B cell (primary cell): ENCODE data around the gene PLCXD3. TPM values are rescaled to one million over a fixed set of nuclear protein-coding genes. Genes with fewer than 3 reads are reported as not detected.

Experiments used
- ATAC-seq: fragments of 200-7000 bp; cut with Tn5 transposase; one replicate; pipeline ENCODE4 v1.10.0; 2021; ENCODE audit warnings: low read depth, mild to moderate bottlenecking, moderate number of reproducible peaks, moderate library complexity
- CTCF ChIA-PET: fragments of 350-600 bp; sonication (Branson Sonifier 250); formaldehyde crosslinking; loops from one replicate; lab custom pipeline; 2021; ENCODE audit warnings: antibody characterized with exemption, inconsistent platforms; lab: Charles Lee
- POLR2A ChIA-PET: fragments of 350-600 bp; sonication (Branson Sonifier 250); formaldehyde crosslinking; loops from one replicate; lab custom pipeline; 2021; ENCODE audit warnings: antibody characterized with exemption; lab: Charles Lee
- DNase-seq: peaks from one replicate; pipeline ENCODE4 v3.0.0; 2013
- H2AFZ ChIP-seq: 2 replicates; pipeline ENCODE4 v1.6.1; 2012; ENCODE audit warnings: mild to moderate bottlenecking, low read depth, low read length; ENCODE audit not compliant: insufficient read depth, poor library complexity, severe bottlenecking
- H3K27ac ChIP-seq, 2 donors: 1 replicate in 1 of 2; 2 replicates in 1 of 2; pipeline ENCODE4 v1.5.1; 2012 to 2013; ENCODE audit warnings: low read length in 2 of 2, mild to moderate bottlenecking in 2 of 2, moderate library complexity in 1 of 2
- H3K27me3 ChIP-seq, 4 experiments: fragments of 200-600 bp in 1 of 4; sonication (generic) in 1 of 4; replicated peaks in 1 of 4; 1 replicate in 2 of 4; 2 replicates in 2 of 4; pipeline versions ENCODE4 v1.6.1 to v1.7.0; 2013 to 2016; ENCODE audit warnings: low read length in 3 of 4, mild to moderate bottlenecking in 2 of 4, mixed read lengths in 1 of 4, moderate library complexity in 1 of 4; ENCODE audit not compliant: insufficient read depth in 4 of 4, control insufficient read depth in 3 of 4; ENCODE audit errors: control extremely low read depth in 1 of 4
- H3K36me3 ChIP-seq, 2 experiments: replicated peaks in 1 of 2; 1 replicate in 1 of 2; 2 replicates in 1 of 2; pipeline versions ENCODE4 v1.6.1 to v1.7.1; 2013; ENCODE audit warnings: low read length in 1 of 2; ENCODE audit not compliant: insufficient read depth in 2 of 2, control insufficient read depth in 1 of 2; ENCODE audit errors: control extremely low read depth in 1 of 2, extremely low read depth in 1 of 2
- H3K4me1 ChIP-seq, 2 donors: fragments of 200-600 bp in 1 of 2; sonication (generic) in 1 of 2; 1 replicate in 1 of 2; 2 replicates in 1 of 2; pipeline versions ENCODE4 v1.5.1 to v1.6.1; 2013 to 2017; ENCODE audit warnings: low read length in 2 of 2; ENCODE audit not compliant: control insufficient read depth in 2 of 2, insufficient read depth in 2 of 2
- H3K4me2 ChIP-seq: replicated peaks from 2 replicates; pipeline ENCODE3; 2012; ENCODE audit warnings: mild to moderate bottlenecking, low read depth, low read length; ENCODE audit not compliant: poor library complexity, severe bottlenecking
- H3K4me3 ChIP-seq, 5 experiments: fragments of 200-600 bp in 1 of 5; sonication (generic) in 1 of 5; 1 replicate in 3 of 5; 2 replicates in 2 of 5; pipeline versions ENCODE4 v1.5.1 to v1.7.0; 2011 to 2016; ENCODE audit warnings: low read length in 4 of 5, mild to moderate bottlenecking in 4 of 5, low read depth in 2 of 5, control low read depth in 1 of 5, moderate library complexity in 1 of 5; ENCODE audit not compliant: insufficient read depth in 1 of 5; ENCODE audit errors: control extremely low read depth in 1 of 5, extremely low read depth in 1 of 5
- H3K79me2 ChIP-seq: fragments of 200-600 bp; sonication (generic); one replicate; pipeline ENCODE4 v1.6.0; 2016; ENCODE audit warnings: low read length; ENCODE audit not compliant: control insufficient read depth, insufficient read depth
- H3K9ac ChIP-seq: fragments of 200-600 bp; sonication (generic); 2 replicates; pipeline ENCODE4 v1.6.1; 2017; ENCODE audit warnings: mild to moderate bottlenecking, low read length, moderate library complexity
- H3K9me3 ChIP-seq, 3 donors: one replicate each; pipeline versions ENCODE4 v1.6.1 to v1.7.1; 2013; ENCODE audit warnings: low read length in 2 of 3; ENCODE audit not compliant: control insufficient read depth in 2 of 3, insufficient read depth in 1 of 3; ENCODE audit errors: control extremely low read depth in 1 of 3
- H4K20me1 ChIP-seq: 2 replicates; pipeline ENCODE4 v1.6.0; 2012; ENCODE audit warnings: mild to moderate bottlenecking, low read length; ENCODE audit not compliant: insufficient read depth, control insufficient read depth, poor library complexity, severe bottlenecking
- H3K27ac Mint-ChIP-seq: one replicate; pipeline ENCODE4 v1.8.0; 2021; ENCODE audit warnings: mixed read lengths
- H3K27me3 Mint-ChIP-seq: one replicate; pipeline ENCODE4 v1.8.0; 2021; ENCODE audit warnings: mixed read lengths
- H3K4me1 Mint-ChIP-seq: one replicate; pipeline ENCODE4 v1.8.0; 2021; ENCODE audit warnings: mixed read lengths
- H3K4me3 Mint-ChIP-seq: one replicate; pipeline ENCODE4 v1.8.0; 2021; ENCODE audit warnings: mixed read lengths
- H3K9me3 Mint-ChIP-seq: one replicate; pipeline ENCODE4 v1.8.0; 2022; ENCODE audit warnings: mixed read lengths; ENCODE audit not compliant: insufficient read depth
- EZH2 ChIP-seq: IDR thresholded peaks from 2 replicates; pipeline ENCODE4 v1.6.1; 2012; ENCODE audit warnings: borderline replicate concordance, low read depth, mild to moderate bottlenecking, moderate library complexity, low read length; ENCODE audit not compliant: insufficient read depth, poor library complexity, severe bottlenecking
- WGBS: methylation state at CpG from one replicate; pipeline ENCODE4 v1.1.5; 2013; ENCODE audit warnings: missing lambda C conversion rate; ENCODE audit not compliant: insufficient coverage; 5-methylcytosine and 5-hydroxymethylcytosine counted together
- intact Hi-C: fragments of 100-400 bp; cut with micrococcal nuclease; formaldehyde crosslinking; loops from one replicate; pipeline ENCODE4 v1.10.0; 2022
- polyA plus RNA-seq: library from polyadenylated mRNA; depleted of rRNA; stranded (reverse); fragments of >200 nt; gene quantifications from 2 replicates; pipeline ENCODE4 v1.2.3, GENCODE V29; 2012
- total RNA-seq, 2 donors: library from RNA; stranded (reverse); fragments of 120-200 nt in 1 of 2; gene quantifications; 1 replicate in 1 of 2; 2 replicates in 1 of 2; pipeline versions ENCODE4 v1.2.3 to v1.2.4, GENCODE V29; 2013 to 2022
- TF ChIP-seq, protein P1 (sequence below): fragments of 200-600 bp; IDR thresholded peaks from one replicate; pipeline ENCODE4 v1.8.0; 2022; ENCODE audit warnings: antibody characterized with exemption, mild to moderate bottlenecking

The PLCXD3 gene
- total and polyA plus RNA-seq, 2 donors (not counting 1 experiment from before 2014, with no cell fraction given): not detected

DNA sequence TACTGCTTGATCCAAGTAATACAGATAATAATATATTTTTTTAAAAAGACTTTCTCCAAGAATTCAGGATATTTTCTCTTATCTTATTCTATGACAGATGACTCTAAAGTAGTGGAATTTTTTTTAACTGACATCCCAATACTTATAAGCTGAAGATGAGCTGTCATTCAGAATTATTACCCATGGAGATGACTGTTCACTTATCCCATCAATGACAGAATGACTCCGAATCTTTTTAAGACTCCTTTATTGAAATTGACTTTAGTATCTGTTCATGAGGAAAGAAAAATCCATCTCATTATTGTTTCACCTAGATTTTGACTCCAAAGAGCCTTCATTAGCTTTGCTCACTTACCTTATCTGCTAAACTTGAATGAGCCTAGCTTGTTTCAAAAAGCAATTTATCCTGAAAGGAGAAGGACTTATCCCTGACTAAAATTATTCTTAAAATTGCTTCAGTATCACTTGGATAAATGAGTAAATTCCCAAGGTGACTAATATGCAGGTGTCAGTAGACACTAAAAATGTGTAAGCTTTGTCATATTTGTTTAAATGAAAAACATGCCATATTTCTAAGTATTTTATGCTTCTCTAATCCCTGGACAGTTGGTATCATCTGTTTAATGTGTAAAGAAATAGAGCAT, 146.9 kb downstream of the PLCXD3 start:
- ATAC-seq (no peak), DNase-seq (no peak)
- H3K27ac ChIP-seq: no peak overlapping the region
- Mint-ChIP-seq H3K4me3 (no peak overlapping the region), H3K4me1 (no peaks in the 10 kb centered on the region), H3K27me3 (no peaks in the 10 kb centered on the region), H3K9me3 (no peaks in the 10 kb centered on the region), H3K27ac (no peak overlapping the region)
- no peak overlapping the region for H3K4me3 ChIP-seq
- no peaks in the 10 kb centered on the region for H3K4me1 ChIP-seq
- ChIA-PET CTCF (no interaction called here), POLR2A (no interaction called here)
- no CpG with 5 or more reads among the region's 1 CpG for WGBS
- intact Hi-C loops: no loop called here
- TF ChIP-seq EZH2: no peak
- TF ChIP-seq, protein P1, sequence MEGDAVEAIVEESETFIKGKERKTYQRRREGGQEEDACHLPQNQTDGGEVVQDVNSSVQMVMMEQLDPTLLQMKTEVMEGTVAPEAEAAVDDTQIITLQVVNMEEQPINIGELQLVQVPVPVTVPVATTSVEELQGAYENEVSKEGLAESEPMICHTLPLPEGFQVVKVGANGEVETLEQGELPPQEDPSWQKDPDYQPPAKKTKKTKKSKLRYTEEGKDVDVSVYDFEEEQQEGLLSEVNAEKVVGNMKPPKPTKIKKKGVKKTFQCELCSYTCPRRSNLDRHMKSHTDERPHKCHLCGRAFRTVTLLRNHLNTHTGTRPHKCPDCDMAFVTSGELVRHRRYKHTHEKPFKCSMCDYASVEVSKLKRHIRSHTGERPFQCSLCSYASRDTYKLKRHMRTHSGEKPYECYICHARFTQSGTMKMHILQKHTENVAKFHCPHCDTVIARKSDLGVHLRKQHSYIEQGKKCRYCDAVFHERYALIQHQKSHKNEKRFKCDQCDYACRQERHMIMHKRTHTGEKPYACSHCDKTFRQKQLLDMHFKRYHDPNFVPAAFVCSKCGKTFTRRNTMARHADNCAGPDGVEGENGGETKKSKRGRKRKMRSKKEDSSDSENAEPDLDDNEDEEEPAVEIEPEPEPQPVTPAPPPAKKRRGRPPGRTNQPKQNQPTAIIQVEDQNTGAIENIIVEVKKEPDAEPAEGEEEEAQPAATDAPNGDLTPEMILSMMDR: no peak
- H3K79me2 ChIP-seq: no peaks in the 10 kb centered on the region
- no peaks in the 10 kb centered on the region for H3K27me3 ChIP-seq
- no peak overlapping the region for H3K4me2 ChIP-seq
- no peaks in the 10 kb centered on the region for H3K9me3 ChIP-seq
- H4K20me1 ChIP-seq: no peaks in the 10 kb centered on the region
- no peaks in the 10 kb centered on the region for H3K36me3 ChIP-seq
- no peak overlapping the region for H3K9ac ChIP-seq
- no peak overlapping the region for H2AFZ ChIP-seq

DNA sequence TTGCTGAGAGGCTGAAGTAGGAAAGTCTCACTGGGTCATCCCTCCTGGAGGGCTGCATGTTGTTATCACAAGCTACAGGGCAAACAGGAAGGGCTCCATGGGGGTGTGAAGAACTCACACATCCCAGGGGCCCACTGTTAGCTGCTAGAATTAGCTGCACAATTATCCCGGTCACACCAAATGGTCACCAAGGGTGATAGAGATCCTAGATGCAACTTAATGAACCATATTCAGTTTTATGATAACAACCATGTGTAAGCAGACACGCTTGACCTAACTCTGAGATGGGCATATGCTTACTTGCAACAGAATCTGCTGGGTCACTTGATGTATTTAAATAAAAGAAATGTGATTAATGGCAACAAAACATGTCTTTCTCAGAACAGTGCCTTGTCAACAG, 153.6 kb downstream of the PLCXD3 start:
- no peaks in the 10 kb centered on the region for H3K27me3 Mint-ChIP-seq
- H3K9me3 Mint-ChIP-seq: no peaks in the 10 kb centered on the region
- Histone ChIP-seq H3K4me2 (no peak overlapping the region), H2AFZ (no peak overlapping the region), H3K9me3 (no peaks in the 10 kb centered on the region), H3K27me3 (no peaks in the 10 kb centered on the region), H3K9ac (no peak overlapping the region), H4K20me1 (no peaks in the 10 kb centered on the region), H3K4me3 (no peak overlapping the region), H3K79me2 (no peaks in the 10 kb centered on the region), H3K36me3 (no peaks in the 10 kb centered on the region), H3K27ac (no peak overlapping the region), H3K4me1 (no peaks in the 10 kb centered on the region)
- no CpG with 5 or more reads among the region's 2 CpGs for WGBS
- CTCF ChIA-PET: no interaction called here
- no peak overlapping the region for H3K4me3 Mint-ChIP-seq
- intact Hi-C loops: no loop called here
- H3K4me1 Mint-ChIP-seq: no peaks in the 10 kb centered on the region
- ATAC-seq (no peak), DNase-seq (no peak)
- POLR2A ChIA-PET: no interaction called here
- no peak overlapping the region for H3K27ac Mint-ChIP-seq
- TF ChIP-seq, protein P1: no peak
- TF ChIP-seq EZH2: no peak
